Measurements from ENCODE around the gene TMTC1.

GRCh38 chr12:29763301-29763683 is 20.4 kb downstream of the TMTC1 start:
- TF ChIP-seq EZH2 (IDR thresholded peaks at IDR 0.05; ENCODE audit: borderline replicate concordance) (no peak), CTCF (IDR thresholded peaks at IDR 0.05; ENCODE audit: poor library complexity) (no peak)

Data from hepatocyte (in vitro differentiated cells).